GM19372 (cell line): ENCODE results near the gene INO80C.

Experiments
- ATAC-seq: cut with Tn5 transposase; IDR thresholded peaks from one replicate; pipeline ENCODE4 v1.9.1; 2021; ENCODE audit warnings: mild to moderate bottlenecking, low read depth, moderate library complexity; ENCODE audit not compliant: unreplicated experiment

Gene INO80C

DNA sequence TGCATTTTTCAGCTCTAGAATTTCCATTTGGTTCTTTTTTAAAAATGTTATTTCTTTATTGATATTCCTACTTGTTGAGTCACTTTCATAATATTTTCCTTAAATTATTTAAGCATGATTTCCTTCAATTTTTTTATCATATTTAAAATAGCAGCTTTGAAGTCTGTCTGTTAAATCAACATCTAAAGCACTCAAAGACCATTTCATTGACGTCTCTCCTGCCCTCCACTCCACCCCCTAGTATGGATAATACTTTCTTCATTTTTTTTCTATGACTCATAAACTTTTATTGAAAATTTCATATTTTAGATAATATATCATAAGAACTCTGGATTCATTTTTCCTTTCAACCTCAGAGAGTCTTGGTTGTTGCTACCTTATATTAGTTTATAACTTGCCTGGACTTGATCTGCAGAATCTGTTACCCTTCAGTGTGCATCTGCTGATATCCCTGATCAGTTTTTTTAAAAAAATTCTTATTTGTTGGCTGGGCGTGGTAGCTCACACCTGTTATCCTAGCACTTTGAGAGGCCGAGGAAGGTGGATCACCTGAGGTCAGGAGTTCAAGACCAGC, 61.6 kb downstream of the INO80C start:
- no peak for ATAC-seq

DNA sequence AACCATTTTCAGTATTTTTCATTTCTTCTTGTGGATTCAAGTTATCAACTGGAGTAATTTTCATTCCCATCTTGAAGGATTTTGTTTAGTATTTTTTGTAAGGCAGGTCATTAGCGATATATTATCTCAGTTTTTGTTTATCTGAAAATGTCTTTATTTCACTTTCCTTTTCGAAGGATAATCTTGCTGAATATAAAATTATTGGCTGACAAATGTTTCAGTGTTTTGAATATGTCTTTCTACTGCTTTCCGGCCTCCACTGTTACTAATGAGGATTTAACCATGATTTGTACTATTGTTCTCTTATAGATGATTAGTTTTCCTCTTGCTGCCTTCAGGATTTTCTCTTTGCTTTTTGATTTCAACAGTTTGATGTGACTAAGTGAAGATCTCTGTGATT, 62.4 kb downstream of the INO80C start:
- ATAC-seq = no peak

DNA sequence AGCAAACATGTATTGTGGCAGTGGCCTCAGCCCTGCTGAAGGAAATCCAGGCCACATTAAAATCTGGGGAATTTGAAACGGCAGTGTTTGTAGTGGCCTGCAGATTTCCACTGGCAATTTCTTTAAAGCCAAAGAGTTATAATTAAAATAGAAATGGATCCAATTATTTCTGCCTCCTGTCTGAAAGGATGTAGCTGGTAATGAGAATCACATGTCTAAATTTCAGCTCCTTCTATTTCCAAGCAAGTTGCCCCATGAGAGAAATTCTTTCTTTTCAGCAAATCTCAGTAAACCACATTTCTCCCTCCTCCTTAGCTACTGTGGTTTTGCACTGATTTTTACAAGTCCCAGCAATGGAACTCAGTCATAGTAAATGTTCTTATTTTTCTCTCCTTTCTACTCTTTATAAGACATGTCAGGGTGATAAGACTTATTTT, 65.2 kb downstream of the INO80C start:
- no peak for ATAC-seq

DNA sequence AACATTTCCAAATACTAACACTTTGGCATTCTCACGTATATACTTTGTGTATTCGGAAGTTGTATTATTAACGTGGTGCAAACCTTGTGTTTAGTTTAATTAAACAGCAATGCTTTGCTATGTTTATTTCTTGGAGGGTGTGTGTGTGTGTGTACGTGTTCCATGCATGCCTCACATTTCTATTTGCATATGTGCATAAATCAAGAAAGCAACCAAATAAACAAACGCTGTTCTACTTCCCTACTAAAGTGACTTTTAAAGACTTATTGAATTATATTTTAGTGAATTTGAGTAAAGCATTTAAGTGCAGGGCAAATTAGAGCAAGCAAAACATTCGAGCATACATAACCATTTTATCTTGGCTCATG, 66.4 kb downstream of the INO80C start:
- no peak for ATAC-seq

DNA sequence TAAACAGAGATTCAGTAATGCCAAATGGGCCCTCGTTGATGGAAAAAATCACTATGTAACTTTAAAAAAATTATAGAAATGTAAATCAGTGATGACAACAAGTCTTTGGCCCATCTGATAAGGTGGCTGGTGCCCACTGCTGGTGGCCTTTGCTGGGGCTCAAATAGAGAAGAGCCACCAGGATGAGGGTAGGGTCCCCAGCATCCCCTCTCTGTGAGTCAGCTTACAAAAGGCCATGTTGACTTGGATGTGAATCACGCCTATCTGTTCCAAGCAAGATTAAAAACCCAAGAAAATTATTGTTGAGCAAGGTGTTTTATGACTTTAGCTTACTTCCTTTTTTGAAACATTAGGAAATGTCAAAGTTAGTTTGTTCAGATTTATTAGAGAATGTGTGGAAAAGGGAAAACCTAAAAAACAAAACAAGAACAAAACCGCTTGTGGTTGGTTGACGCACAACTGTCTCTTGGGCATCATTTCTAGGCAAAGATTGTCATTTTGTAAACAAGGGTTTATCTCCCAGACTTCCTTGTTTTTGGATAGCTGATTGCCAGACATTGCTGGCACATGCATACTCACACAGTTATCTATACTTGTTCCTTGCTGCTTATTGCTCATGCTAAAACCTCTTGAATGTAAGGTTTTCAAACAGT, 66.9 kb downstream of the INO80C start:
- ATAC-seq = no peak

DNA sequence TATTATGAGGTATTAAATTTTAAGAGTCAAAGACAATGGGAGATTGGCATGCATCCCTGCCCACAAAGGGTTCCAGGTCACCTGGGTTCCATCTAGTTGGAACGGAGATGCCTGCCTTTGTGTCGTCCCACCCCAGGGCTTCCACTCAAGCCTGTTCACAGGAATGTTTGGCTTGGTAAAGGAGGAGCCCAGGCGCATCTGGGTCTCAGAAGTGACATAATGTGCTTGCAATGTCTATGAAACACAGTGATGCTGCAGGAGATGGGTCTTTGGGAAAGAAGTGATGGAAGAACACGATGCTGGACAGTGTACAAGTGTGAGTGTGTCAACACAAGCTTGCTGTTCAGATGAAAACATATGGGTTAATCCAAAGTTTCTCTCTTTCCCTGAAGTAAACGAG, 71.0 kb downstream of the INO80C start:
- ATAC-seq = no peak

- no peak for ATAC-seq
These were observed 73.4 kb downstream of the INO80C start for GRCh38 chr18:35424356-35424755.

GRCh38 chr18:35422237-35422636, 75.5 kb downstream of the INO80C start:
- no peak for ATAC-seq

DNA sequence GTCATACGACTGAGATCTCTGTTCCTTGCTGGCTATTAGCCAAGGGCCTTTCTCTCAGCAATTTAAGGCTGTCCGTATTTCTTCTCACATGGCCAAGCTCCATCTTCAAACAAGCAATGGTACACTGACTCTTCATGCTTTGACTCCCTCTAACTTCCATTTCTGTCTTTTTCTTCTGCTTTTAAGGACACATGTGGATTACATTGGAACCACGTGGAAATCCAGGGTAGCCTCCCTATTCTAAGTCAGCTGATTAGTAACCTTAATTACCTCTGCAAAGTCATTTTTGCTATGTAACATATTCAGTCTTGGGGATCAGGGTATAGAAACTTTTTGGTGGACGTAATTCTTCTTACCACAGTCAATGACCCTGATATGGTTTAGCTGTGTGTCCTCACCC, 79.2 kb downstream of the INO80C start:
- ATAC-seq = no peak
